ENCODE measurements around the gene SAMM50. TPM values are rescaled to one million over a fixed set of nuclear protein-coding genes. Genes with fewer than 3 reads are reported as not detected.

SAMM50 gene
- 10 to 100 TPM; 54.4 to 56.0 TPM for total RNA-seq
- polyA plus RNA-seq (2013, experiment 1 of 2) = 47.6 TPM
- 43.9 TPM for polyA plus RNA-seq (2013, experiment 2 of 2)
- long read RNA-seq, experiment 1, transcript SAMM50-201 (15 exons, 1,717 nt) = major isoform, 20 of 36 reads
- long read RNA-seq, experiment 1, partial matches to known transcripts = 6 of 36 reads
- long read RNA-seq, experiment 1, other reads (novel, unspliced or antisense) = 9 of 36 reads
- long read RNA-seq, experiment 2, transcript SAMM50-201 (15 exons, 1,717 nt) = major isoform, 82 of 112 reads
- long read RNA-seq, experiment 2, partial matches to known transcripts = 21 of 112 reads
- long read RNA-seq, experiment 2, other reads (novel, unspliced or antisense) = 9 of 112 reads
- long read RNA-seq, experiment 3, transcript SAMM50-201 (15 exons, 1,717 nt) = major isoform, 458 of 481 reads
- long read RNA-seq, experiment 3, partial matches to known transcripts = 8 of 481 reads
- long read RNA-seq, experiment 3, other reads (novel, unspliced or antisense) = 15 of 481 reads
- long read RNA-seq, experiment 4, transcript SAMM50-201 (15 exons, 1,717 nt) = major isoform, 236 of 247 reads
- long read RNA-seq, experiment 4, partial matches to known transcripts = 3 of 247 reads
- long read RNA-seq, experiment 4, other reads (novel, unspliced or antisense) = 7 of 247 reads

DNA sequence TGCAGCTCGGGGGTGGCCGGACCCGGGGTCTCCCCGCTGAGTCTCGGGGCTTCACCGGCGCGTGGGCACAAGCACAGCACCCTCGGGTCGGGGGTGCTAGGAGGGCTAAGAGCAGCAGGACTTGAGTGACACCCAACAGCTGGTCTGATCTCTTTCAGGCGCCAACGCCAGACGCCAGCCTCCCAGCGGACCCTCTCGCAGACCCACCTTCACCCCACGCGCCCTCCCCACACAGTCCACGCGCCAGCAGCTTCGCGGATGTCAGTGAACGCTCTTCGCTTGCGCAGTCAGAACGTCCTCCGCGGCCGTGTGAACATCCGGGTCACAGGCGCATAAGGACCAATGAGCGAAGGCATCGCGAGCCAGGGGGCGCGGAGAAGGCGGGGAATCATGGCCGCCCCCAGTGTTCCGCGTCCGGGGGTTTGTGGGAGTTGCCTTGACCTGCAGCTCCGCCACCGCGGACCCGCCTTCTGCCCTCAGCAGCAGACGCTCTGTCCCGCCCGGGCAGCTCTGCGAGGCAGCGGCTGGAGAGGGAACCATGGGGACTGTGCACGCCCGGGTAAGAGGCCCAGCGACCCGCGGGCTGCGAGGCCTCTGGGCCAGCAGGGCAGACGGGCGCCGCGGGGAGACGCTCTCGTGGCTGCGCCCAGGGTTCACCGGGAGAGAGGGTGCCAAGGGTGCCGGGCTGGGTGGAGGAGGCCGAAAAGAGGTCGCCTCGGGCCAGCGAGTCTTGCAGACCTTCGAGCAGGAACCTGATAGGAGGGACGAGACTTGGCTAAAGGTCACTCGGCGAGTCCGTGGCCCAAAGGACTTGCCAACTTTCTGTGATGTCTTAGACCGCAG is at the start of gene SAMM50:
TSS of gene SAMM50 (plus strand) at position 403 of the 843 bp plus-strand sequence. CDS start at position 539, 136 bp downstream.
- no peaks in the 10 kb centered on the region for H3K9me3 Mint-ChIP-seq

DNA sequence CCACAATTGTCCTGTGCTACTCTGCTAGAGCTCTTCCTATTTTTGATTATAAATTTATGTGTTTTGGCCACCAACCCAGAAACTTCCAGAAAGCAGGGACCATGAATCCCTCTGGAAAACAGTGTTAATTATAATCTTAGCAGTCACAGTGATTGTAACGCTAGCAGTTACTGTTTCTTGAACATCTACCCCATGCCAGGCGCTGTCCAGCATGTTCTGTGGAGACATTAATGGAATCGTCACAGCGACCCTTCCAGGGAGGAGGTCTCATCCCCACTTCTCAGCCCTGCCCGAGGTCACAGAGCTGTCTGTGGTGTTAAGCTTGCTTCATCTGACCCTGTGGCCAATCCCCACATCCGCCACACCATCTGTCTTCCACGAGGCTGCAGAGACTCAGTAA is 49.6 kb upstream of the SAMM50 start:
- Mint-ChIP-seq H3K27ac (no peak overlapping the region), H3K27me3 (ENCODE audit: insufficient read depth) (peaks cover 12% of the 10 kb centered on the region), H3K9me3 (peaks cover 11% of the 10 kb centered on the region), H3K36me3 (ENCODE audit: low read depth) (no peaks in the 10 kb centered on the region), H3K4me1 (no peaks in the 10 kb centered on the region), H3K4me3 (no peak overlapping the region)
- H3K27ac ChIP-seq (ENCODE audit: low read depth, low read length) = no peak overlapping the region
- H3K4me3 ChIP-seq (ENCODE audit: low read length) = no peak overlapping the region
- 86% methylated on average over 5 to 7 of the region's 7 CpGs for WGBS, 2 experiments (ENCODE audit: insufficient coverage in 1 of 2, insufficient read length in 1 of 2)
- H3K4me1 ChIP-seq (ENCODE audit: control insufficient read depth, insufficient read depth, low read length) = no peaks in the 10 kb centered on the region
- no peaks in the 10 kb centered on the region for H3K27me3 ChIP-seq (ENCODE audit: control insufficient read depth, insufficient read depth, low read length, poor library complexity, severe bottlenecking)
- H3K36me3 ChIP-seq (ENCODE audit: control insufficient read depth, insufficient read depth, low read length) = no peaks in the 10 kb centered on the region
- H3K9me3 ChIP-seq (ENCODE audit: control insufficient read depth, low read length) = no peaks in the 10 kb centered on the region
- no peak for TF ChIP-seq CTCF (conservative IDR thresholded peaks at IDR 0.05)
- H3K9ac ChIP-seq (ENCODE audit: extremely low read depth, low read length, poor library complexity, severe bottlenecking) = no peak overlapping the region
- DNase-seq = no peak

More for the DNA sequence above, at the start of gene SAMM50:
- Histone ChIP-seq H3K27me3 (ENCODE audit: control insufficient read depth, insufficient read depth, low read length, poor library complexity, severe bottlenecking) (no peaks in the 10 kb centered on the region), H3K27ac (ENCODE audit: low read depth, low read length) (peak within 1 kb of the TSS; percentile 77), H3K4me1 (ENCODE audit: control insufficient read depth, insufficient read depth, low read length) (no peaks in the 10 kb centered on the region), H3K36me3 (ENCODE audit: control insufficient read depth, insufficient read depth, low read length) (no peaks in the 10 kb centered on the region), H3K9me3 (ENCODE audit: control insufficient read depth, low read length) (no peaks in the 10 kb centered on the region), H3K4me3 (ENCODE audit: low read length) (peak within 1 kb of the TSS; percentile 97), H3K9ac (ENCODE audit: extremely low read depth, low read length, poor library complexity, severe bottlenecking) (peak within 1 kb of the TSS; percentile 71)
- Mint-ChIP-seq H3K4me3 (peak within 1 kb of the TSS; percentile 83), H3K36me3 (ENCODE audit: low read depth) (peaks cover 5% of the 10 kb centered on the region), H3K27me3 (ENCODE audit: insufficient read depth) (no peaks in the 10 kb centered on the region), H3K4me1 (peaks cover 19% of the 10 kb centered on the region), H3K27ac (peak within 1 kb of the TSS; percentile 88)
- no peak for TF ChIP-seq CTCF (conservative IDR thresholded peaks at IDR 0.05)
- DNase-seq = peak; percentile 96
- WGBS, 2 experiments (ENCODE audit: insufficient coverage in 1 of 2, insufficient read length in 1 of 2) = 0% methylated on average over 25 to 74 of the region's 74 CpGs

GRCh38 chr22:43909708-43910107 is 45.5 kb upstream of the SAMM50 start:
- Histone ChIP-seq H3K9me3 (ENCODE audit: control insufficient read depth, low read length) (no peaks in the 10 kb centered on the region), H3K27me3 (ENCODE audit: control insufficient read depth, insufficient read depth, low read length, poor library complexity, severe bottlenecking) (no peaks in the 10 kb centered on the region), H3K4me1 (ENCODE audit: control insufficient read depth, insufficient read depth, low read length) (no peaks in the 10 kb centered on the region), H3K36me3 (ENCODE audit: control insufficient read depth, insufficient read depth, low read length) (no peaks in the 10 kb centered on the region), H3K27ac (ENCODE audit: low read depth, low read length) (no peak overlapping the region), H3K4me3 (ENCODE audit: low read length) (no peak overlapping the region), H3K9ac (ENCODE audit: extremely low read depth, low read length, poor library complexity, severe bottlenecking) (no peak overlapping the region)
- no peak for TF ChIP-seq CTCF (conservative IDR thresholded peaks at IDR 0.05)
- Mint-ChIP-seq H3K9me3 (peaks cover 2% of the 10 kb centered on the region), H3K4me1 (peaks cover 5% of the 10 kb centered on the region), H3K36me3 (ENCODE audit: low read depth) (no peaks in the 10 kb centered on the region), H3K4me3 (no peak overlapping the region), H3K27me3 (ENCODE audit: insufficient read depth) (peaks cover 25% of the 10 kb centered on the region), H3K27ac (no peak overlapping the region)
- WGBS, 2 experiments (ENCODE audit: insufficient coverage in 1 of 2, insufficient read length in 1 of 2) = 77 to 100% methylated on average over 1 of the region's 1 CpG
- DNase-seq = no peak
